ENCODE data around the gene PLA2G2C.

- TF ChIP-seq EZH2 (IDR thresholded peaks at IDR 0.05; ENCODE audit: borderline replicate concordance, insufficient read depth, low read depth, low read length, poor library complexity, severe bottlenecking), result no peak
- TF ChIP-seq, protein P1, sequence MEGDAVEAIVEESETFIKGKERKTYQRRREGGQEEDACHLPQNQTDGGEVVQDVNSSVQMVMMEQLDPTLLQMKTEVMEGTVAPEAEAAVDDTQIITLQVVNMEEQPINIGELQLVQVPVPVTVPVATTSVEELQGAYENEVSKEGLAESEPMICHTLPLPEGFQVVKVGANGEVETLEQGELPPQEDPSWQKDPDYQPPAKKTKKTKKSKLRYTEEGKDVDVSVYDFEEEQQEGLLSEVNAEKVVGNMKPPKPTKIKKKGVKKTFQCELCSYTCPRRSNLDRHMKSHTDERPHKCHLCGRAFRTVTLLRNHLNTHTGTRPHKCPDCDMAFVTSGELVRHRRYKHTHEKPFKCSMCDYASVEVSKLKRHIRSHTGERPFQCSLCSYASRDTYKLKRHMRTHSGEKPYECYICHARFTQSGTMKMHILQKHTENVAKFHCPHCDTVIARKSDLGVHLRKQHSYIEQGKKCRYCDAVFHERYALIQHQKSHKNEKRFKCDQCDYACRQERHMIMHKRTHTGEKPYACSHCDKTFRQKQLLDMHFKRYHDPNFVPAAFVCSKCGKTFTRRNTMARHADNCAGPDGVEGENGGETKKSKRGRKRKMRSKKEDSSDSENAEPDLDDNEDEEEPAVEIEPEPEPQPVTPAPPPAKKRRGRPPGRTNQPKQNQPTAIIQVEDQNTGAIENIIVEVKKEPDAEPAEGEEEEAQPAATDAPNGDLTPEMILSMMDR (IDR thresholded peaks at IDR 0.05), result no peak
Observed at GRCh38 chr1:20209471-20209870, 23.2 kb upstream of the PLA2G2C start.

Data from B cell (primary cell).